GM19452 (cell line): Measurements from ENCODE around the gene SLC25A20.

Experiments used
- ATAC-seq: cut with Tn5 transposase; IDR thresholded peaks from one replicate; pipeline ENCODE4 v1.9.1; 2021; ENCODE audit not compliant: unreplicated experiment

SLC25A20 gene

DNA sequence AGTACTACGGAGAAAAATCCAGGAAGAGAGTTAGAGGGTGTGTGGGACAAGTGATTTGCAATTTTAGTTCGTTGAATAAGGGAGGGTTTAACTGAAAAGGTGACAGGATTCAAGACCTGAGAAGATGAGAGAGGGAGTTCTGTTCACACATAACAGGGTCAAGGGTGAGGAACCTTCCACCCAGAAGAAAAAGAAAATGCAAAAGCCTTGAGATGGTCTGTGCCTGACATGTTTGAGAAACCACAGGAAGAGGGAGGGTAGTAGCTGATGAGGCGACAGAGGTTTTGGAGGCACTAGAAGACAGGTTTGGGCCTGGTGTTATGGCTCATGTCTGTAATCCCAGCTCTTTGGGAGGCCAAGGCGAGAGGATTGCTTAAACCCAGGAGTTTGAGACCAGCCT is 591 bp upstream of the SLC25A20 start:
- no peak for ATAC-seq

GRCh38 chr3:48897460-48898376 is 964 bp downstream of the SLC25A20 start:
- no peak for ATAC-seq

- ATAC-seq: no peak
Measured at GRCh38 chr3:48896936-48897335, 1.7 kb downstream of the SLC25A20 start.

GRCh38 chr3:48894516-48894915 is 4.2 kb downstream of the SLC25A20 start:
- no peak for ATAC-seq

DNA sequence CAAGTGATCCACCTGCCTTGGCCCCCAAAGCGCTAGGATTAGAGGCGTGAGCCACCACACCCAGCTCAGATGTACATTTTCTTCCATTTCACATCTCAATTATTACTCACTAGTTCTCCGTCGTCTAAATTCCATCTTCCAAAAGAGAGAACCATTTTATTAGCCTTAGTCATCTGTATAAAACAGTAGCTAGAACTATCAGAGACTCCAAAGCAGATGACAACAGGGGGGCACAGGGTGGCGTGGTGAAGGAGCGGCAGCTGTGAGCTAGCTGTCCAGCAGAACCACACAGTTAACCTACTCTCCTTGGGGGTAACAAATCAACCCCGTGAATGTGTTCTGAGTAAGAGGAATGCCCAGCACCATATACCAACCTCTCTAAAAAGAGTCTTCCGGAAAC is 7.1 kb downstream of the SLC25A20 start:
- no peak for ATAC-seq

GRCh38 chr3:48885753-48886152 is 12.9 kb downstream of the SLC25A20 start:
- ATAC-seq: no peak

GRCh38 chr3:48881652-48882114 is 17.0 kb downstream of the SLC25A20 start:
- no peak for ATAC-seq

DNA sequence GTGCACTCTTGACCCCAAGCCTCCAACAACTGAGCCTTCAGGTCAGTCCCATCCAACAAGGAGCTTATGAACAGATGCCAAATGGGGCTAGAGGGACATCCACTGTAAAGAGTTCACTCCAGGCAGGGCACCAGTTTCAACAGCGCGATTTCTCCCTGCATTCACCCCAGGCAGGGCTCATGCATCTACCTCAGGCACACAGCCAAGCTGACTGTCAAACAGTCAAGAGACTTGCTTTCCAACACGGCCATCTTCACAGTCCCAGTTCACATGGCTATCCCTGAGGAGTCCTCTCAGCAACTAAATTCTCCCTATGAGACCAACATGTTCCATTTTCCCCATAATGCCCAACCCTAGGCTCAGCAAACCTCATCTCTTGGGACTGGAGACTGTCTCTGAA is 17.7 kb downstream of the SLC25A20 start:
- ATAC-seq: no peak

DNA sequence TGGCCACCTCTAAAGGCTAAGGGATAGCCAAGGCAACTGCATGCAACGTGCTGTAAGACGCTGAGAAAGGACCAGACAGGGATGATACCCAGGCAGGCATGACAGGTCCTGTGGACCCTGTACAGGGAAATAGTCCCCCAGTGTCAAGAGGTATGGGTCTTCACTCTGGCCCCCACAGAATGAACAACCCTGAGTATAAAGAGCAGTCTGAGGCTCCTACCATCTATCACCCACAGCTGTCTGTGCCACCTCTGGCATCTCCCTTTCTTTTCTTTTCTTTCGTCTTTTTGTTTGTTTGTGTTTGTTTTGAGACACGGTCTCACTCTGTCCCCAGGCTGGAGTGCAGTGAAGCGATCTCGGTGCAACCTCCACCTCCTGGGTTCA is 18.7 kb downstream of the SLC25A20 start:
- no peak for ATAC-seq

DNA sequence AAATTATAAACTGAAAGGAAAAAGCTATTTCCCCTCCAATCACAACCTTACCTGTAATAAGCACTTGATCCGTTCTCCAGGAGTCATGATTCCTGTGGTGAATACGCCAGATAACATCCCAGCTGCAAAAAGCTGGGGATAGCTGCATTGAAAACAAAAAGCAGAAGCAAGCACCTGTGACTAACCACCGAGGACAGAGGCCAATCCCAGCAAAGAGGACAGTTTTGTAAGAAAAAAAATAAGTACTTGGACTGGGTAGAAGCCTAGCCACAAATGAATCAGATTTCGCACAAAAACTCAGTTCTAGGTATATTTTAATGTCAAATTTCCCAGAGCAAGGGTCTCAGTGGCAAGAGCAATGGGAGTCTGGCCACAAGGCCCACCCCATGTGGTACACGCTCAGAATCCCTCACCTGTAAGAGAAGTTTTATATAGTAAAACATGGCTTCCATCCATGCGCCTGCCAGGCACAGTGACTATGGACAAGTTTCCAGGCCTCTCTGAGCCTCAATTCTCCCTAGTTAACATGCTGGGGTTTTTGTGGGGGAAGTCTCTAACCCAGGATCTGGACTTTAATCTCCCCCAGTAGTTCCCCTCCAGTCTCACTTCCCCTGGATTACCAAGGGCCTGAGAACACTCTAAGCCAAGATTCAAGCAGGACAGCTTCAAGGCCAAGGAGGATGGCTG is 19.2 kb downstream of the SLC25A20 start:
- ATAC-seq: no peak

GRCh38 chr3:48877671-48878070 is 21.0 kb downstream of the SLC25A20 start:
- ATAC-seq: no peak

- no peak for ATAC-seq
Measured at GRCh38 chr3:48863122-48863521, 35.6 kb downstream of the SLC25A20 start.

DNA sequence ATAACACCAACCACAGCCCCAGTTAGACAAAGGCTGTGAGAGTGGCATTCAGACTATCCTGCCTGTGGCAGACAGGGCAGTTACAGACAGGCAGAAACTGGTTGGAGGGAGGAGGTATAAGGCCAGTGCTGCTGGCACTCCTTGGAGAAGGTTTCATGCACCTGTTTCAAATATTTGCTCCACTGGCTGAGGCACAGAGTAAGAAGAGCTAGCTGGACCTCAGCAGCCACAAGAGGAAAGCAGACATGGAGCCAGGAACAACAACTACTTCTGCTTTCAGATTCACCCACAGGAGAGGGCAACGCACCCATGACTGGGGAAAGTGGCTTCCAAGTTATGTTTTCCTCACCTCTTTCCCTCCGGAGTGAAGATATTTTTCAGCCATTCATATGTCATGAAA is 39.5 kb downstream of the SLC25A20 start:
- no peak for ATAC-seq

GRCh38 chr3:48858709-48859108 is 40.0 kb downstream of the SLC25A20 start:
- no peak for ATAC-seq

DNA sequence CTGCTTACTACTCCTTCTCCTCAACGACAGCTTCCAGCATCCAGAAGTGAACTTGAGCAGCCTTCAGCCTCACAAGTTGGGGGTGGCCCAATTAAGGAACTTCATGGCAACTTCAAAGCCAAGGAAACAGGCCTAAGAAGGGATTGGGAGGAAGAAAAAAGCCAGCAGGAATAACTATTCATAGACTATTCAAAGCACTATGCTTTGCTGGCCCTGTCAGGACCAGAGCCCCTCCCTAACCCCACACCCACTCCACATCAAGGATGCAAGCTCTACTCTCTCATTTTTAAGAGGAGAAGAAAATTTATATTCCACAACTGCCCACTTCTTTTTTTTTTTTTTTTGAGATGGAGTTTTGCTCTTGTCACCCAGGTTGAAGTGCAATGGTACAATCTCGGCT is 41.0 kb downstream of the SLC25A20 start:
- ATAC-seq: no peak

DNA sequence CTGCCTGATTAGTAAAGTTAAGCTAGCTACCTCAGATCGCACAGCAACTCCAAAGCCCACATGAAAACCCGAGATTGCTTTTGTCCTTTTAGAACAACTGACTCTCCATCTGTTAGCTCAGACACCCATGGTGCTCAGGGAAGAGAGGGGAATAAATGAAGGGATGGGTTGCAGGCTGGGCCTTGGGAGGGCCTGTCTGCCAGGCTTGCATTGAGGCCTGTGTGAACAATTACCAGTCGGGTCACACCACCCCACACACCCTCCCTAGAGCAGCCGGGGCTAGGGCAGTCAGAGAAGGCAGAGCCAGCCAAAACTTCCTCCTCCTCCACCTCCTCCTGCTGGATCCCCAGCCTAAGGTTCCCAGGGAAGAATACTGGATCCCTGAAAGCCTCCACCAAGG is 42.2 kb downstream of the SLC25A20 start:
- ATAC-seq: no peak

- ATAC-seq: no peak
Measured at GRCh38 chr3:48855681-48856447, 42.8 kb downstream of the SLC25A20 start.

GRCh38 chr3:48852151-48852550 is 46.5 kb downstream of the SLC25A20 start:
- no peak for ATAC-seq

DNA sequence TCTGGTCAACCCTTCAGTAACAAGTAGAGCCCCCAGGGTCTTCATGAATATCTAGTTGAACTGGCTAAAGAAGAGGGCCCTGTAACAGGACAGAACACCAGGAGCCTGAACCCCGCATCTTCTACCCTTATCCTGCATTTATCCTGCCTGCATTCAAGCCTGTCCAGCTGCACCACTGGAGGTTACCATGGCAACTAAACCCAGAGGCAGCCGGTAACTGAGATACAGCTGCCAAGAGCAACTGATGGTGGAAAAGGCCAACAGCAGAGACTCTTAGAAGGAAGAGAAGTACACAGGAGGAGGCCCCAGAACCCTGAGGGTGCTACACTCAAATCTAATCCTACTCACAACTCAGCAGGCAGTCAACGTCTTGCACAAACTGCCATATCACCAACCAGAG is 47.3 kb downstream of the SLC25A20 start:
- no peak for ATAC-seq

DNA sequence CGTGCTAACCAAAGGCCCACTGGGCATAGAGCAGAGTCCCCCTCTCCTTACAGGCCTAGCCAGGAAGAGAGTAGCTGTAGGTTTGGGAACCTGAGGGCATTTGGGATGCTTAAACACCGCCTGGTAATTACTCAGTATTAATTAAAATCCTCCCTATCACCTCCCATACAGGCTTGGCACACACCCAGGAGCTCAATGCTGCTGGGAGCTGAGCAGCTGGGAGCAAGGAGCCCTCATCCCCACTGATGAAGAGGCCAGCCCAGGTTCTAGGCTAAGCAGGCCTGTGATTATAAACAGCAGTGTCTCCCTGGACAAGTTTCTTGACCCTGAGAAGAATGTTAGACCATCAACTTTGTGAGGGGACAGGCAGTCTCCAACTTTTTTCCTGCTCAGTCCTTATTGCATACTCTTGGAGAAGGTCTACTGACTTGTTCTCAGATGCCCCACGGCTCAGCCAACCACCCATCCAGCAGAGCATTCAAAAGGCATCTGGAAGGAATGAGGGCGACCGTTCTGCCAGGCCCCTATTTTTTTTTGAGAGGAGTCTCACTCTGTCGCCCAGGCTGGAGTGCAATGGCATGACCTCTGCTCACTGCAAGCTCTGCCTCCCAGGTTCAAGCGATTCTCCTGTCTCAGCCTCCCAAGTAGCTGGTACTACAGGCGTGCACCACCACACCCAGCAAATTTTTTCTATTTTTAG is 49.7 kb downstream of the SLC25A20 start:
- no peak for ATAC-seq
